ENCODE results near the gene SPTLC2.
"Not testable (repeated sequence)": the region's sequence is repeated elsewhere in the genome, so short reads cannot be mapped to it uniquely, and the experiment has no call there.

The SPTLC2 gene

GRCh38 chr14:77531071-77531470 is 85.4 kb downstream of the SPTLC2 start:
- Histone ChIP-seq H4K20me1 (ENCODE audit: insufficient read depth, low read length) (no peaks in the 10 kb centered on the region), H2AFZ (ENCODE audit: low read length) (no peak overlapping the region), H3K9ac (ENCODE audit: low read length) (no peak overlapping the region), H3K36me3 (replicated peaks; ENCODE audit: insufficient read depth, low read length) (no peaks in the 10 kb centered on the region), H3K9me3 (replicated peaks; ENCODE audit: insufficient read depth, low read length) (no peaks in the 10 kb centered on the region), H3K4me2 (ENCODE audit: low read depth, low read length) (no peak overlapping the region), H3K27ac (ENCODE audit: low read length) (no peak overlapping the region), H3K79me2 (ENCODE audit: low read length) (no peaks in the 10 kb centered on the region), H3K4me1 (ENCODE audit: low read length) (no peaks in the 10 kb centered on the region), H3K27me3 (replicated peaks; ENCODE audit: insufficient read depth, low read length) (no peaks in the 10 kb centered on the region), H3K4me3 (ENCODE audit: low read length) (no peak overlapping the region), H3F3A (ENCODE audit: insufficient read depth, low read length) (0 out of 2 replicates have a peak, but pooled peaks cover 3% of the 10 kb centered on the region), H3K9me2 (replicated peaks; ENCODE audit: insufficient read depth, low read length) (no peaks in the 10 kb centered on the region)
- no peak for TF ChIP-seq CTCF (IDR thresholded peaks at IDR 0.05; ENCODE audit: low read length)
- no peak for TF ChIP-seq EZH2 (optimal IDR thresholded peaks at IDR 0.05; ENCODE audit: low read depth, low read length)
- no peak for TF ChIP-seq EZH2phosphoT487 (IDR thresholded peaks at IDR 0.05; ENCODE audit: low read length)
- DNase-seq: no peak

GRCh38 chr14:77529963-77530362 is 86.5 kb downstream of the SPTLC2 start:
- Histone ChIP-seq H3K79me2 (ENCODE audit: low read length) (no peaks in the 10 kb centered on the region), H3K4me3 (ENCODE audit: low read length) (no peak overlapping the region), H3K9me3 (replicated peaks; ENCODE audit: insufficient read depth, low read length) (no peaks in the 10 kb centered on the region), H3K36me3 (replicated peaks; ENCODE audit: insufficient read depth, low read length) (no peaks in the 10 kb centered on the region), H3K27ac (ENCODE audit: low read length) (no peak overlapping the region), H3K9me2 (replicated peaks; ENCODE audit: insufficient read depth, low read length) (no peaks in the 10 kb centered on the region), H3F3A (ENCODE audit: insufficient read depth, low read length) (0 out of 2 replicates have a peak, but pooled peaks cover 3% of the 10 kb centered on the region), H3K9ac (ENCODE audit: low read length) (no peak overlapping the region), H3K4me1 (ENCODE audit: low read length) (no peaks in the 10 kb centered on the region), H4K20me1 (ENCODE audit: insufficient read depth, low read length) (no peaks in the 10 kb centered on the region), H3K27me3 (replicated peaks; ENCODE audit: insufficient read depth, low read length) (no peaks in the 10 kb centered on the region), H2AFZ (ENCODE audit: low read length) (no peak overlapping the region), H3K4me2 (ENCODE audit: low read depth, low read length) (no peak overlapping the region)
- DNase-seq: no peak
- TF ChIP-seq EZH2phosphoT487 (IDR thresholded peaks at IDR 0.05; ENCODE audit: low read length): no peak
- TF ChIP-seq CTCF (IDR thresholded peaks at IDR 0.05; ENCODE audit: low read length): no peak
- TF ChIP-seq EZH2 (optimal IDR thresholded peaks at IDR 0.05; ENCODE audit: low read depth, low read length): no peak

- no peaks in the 10 kb centered on the region for H3K36me3 ChIP-seq (replicated peaks; ENCODE audit: insufficient read depth, low read length)
- H3K9me3 ChIP-seq (replicated peaks; ENCODE audit: insufficient read depth, low read length): no peaks in the 10 kb centered on the region
- H3K4me1 ChIP-seq (ENCODE audit: low read length): no peaks in the 10 kb centered on the region
- DNase-seq: no peak
- H3K9ac ChIP-seq (ENCODE audit: low read length): no peak overlapping the region
- 0 out of 2 replicates have a peak, but pooled peaks cover 3% of the 10 kb centered on the region for H3F3A ChIP-seq (ENCODE audit: insufficient read depth, low read length)
- H4K20me1 ChIP-seq (ENCODE audit: insufficient read depth, low read length): no peaks in the 10 kb centered on the region
- H3K9me2 ChIP-seq (replicated peaks; ENCODE audit: insufficient read depth, low read length): no peaks in the 10 kb centered on the region
- TF ChIP-seq EZH2phosphoT487 (IDR thresholded peaks at IDR 0.05; ENCODE audit: low read length): no peak
- no peak for TF ChIP-seq CTCF (IDR thresholded peaks at IDR 0.05; ENCODE audit: low read length)
- no peak for TF ChIP-seq EZH2 (optimal IDR thresholded peaks at IDR 0.05; ENCODE audit: low read depth, low read length)
- H3K79me2 ChIP-seq (ENCODE audit: low read length): no peaks in the 10 kb centered on the region
- H2AFZ ChIP-seq (ENCODE audit: low read length): no peak overlapping the region
- H3K4me3 ChIP-seq (ENCODE audit: low read length): no peak overlapping the region
- no peak overlapping the region for H3K27ac ChIP-seq (ENCODE audit: low read length)
- no peaks in the 10 kb centered on the region for H3K27me3 ChIP-seq (replicated peaks; ENCODE audit: insufficient read depth, low read length)
- no peak overlapping the region for H3K4me2 ChIP-seq (ENCODE audit: low read depth, low read length)
Observed at GRCh38 chr14:77529213-77529612, 87.2 kb downstream of the SPTLC2 start.

DNA sequence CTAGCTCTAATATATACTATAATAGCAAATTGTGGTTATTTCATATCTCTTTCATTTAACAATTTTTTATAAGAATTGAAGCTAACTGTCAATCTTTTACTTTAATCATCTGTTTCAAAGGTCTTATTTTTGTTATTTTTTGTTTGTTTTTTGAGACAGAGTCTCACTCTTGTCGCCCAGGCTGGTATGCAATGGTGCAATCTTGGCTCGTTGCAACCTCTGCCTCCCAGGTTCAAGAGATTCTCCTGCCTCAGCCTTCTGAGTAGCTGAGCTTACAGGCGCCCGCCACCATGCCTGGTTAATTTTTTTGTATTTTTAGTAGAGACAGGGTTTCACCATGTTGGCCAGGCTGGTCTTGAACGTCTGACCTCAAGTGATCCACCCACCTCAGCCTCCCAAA is 87.7 kb downstream of the SPTLC2 start:
- H3K9ac ChIP-seq (ENCODE audit: low read length); H3F3A ChIP-seq (ENCODE audit: insufficient read depth, low read length); H3K4me2 ChIP-seq (ENCODE audit: low read depth, low read length); H3K79me2 ChIP-seq (ENCODE audit: low read length); H4K20me1 ChIP-seq (ENCODE audit: insufficient read depth, low read length); H3K27ac ChIP-seq (ENCODE audit: low read length); H3K4me3 ChIP-seq (ENCODE audit: low read length); H2AFZ ChIP-seq (ENCODE audit: low read length); H3K9me3 ChIP-seq (replicated peaks; ENCODE audit: insufficient read depth, low read length); DNase-seq; H3K4me1 ChIP-seq (ENCODE audit: low read length); H3K9me2 ChIP-seq (replicated peaks; ENCODE audit: insufficient read depth, low read length); H3K36me3 ChIP-seq (replicated peaks; ENCODE audit: insufficient read depth, low read length); H3K27me3 ChIP-seq (replicated peaks; ENCODE audit: insufficient read depth, low read length): not testable (repeated sequence)
